IMR-90 (cell line): Measurements from ENCODE around the gene GPX4. TPM values are rescaled to one million over a fixed set of nuclear protein-coding genes. Genes with fewer than 3 reads are reported as not detected.
A peak's percentile ranks its signal among the peaks of the same experiment; 100 is the strongest.

Experiments
- ATAC-seq: fragments of 200-7000 bp; cut with Tn5 transposase; 2 replicates; pipeline ENCODE4 v1.9.1; 2020; ENCODE audit warnings: low read depth, mild to moderate bottlenecking, moderate library complexity
- BruUV-seq: library from RNA; stranded (reverse); fragments of 400-500 nt; replicated peaks from 2 replicates; lab custom pipeline; 2021; lab: Mats Ljungman, UMichigan
- CTCF ChIA-PET: fragments of 300-600 bp; formaldehyde crosslinking; extraction: SDS; loops from one replicate; lab custom pipeline; 2021; ENCODE audit warnings: antibody characterized with exemption; lab: Yijun Ruan, JAX
- POLR2A ChIA-PET: fragments of 300-600 bp; sonication (Branson Sonifier 250); formaldehyde crosslinking; loops from one replicate; lab custom pipeline; 2022; ENCODE audit warnings: antibody characterized with exemption; ENCODE audit not compliant: unreplicated experiment; lab: Charles Lee
- DNase-seq: peaks from one replicate; pipeline ENCODE4 v3.0.0; 2013
- H2AFZ ChIP-seq: replicated peaks from 2 replicates; pipeline ENCODE3; 2013; ENCODE audit warnings: low read length, mild to moderate bottlenecking; ENCODE audit not compliant: poor library complexity
- H2AK5ac ChIP-seq: 2 replicates; pipeline ENCODE4 v1.6.1; 2013; ENCODE audit warnings: low read depth, low read length, inconsistent platforms
- H2AK9ac ChIP-seq: replicated peaks from 2 replicates; pipeline ENCODE3; 2013; ENCODE audit warnings: mild to moderate bottlenecking, low read depth, low read length, moderate library complexity; ENCODE audit not compliant: poor library complexity
- H2BK120ac ChIP-seq: 2 replicates; pipeline ENCODE4 v1.6.1; 2013; ENCODE audit warnings: low read depth, low read length, inconsistent platforms
- H2BK15ac ChIP-seq: 3 replicates; pipeline ENCODE4 v1.6.1; 2013; ENCODE audit warnings: low read depth, low read length, inconsistent platforms
- H2BK20ac ChIP-seq: 2 replicates; pipeline ENCODE4 v1.6.1; 2013; ENCODE audit warnings: low read depth, mild to moderate bottlenecking, inconsistent platforms, low read length, moderate library complexity
- H2BK5ac ChIP-seq: 2 replicates; pipeline ENCODE4 v1.6.1; 2013; ENCODE audit warnings: mild to moderate bottlenecking, low read depth, low read length, inconsistent platforms; ENCODE audit not compliant: poor library complexity, severe bottlenecking
- H3K14ac ChIP-seq: replicated peaks from 2 replicates; pipeline ENCODE4 v1.6.1; 2013; ENCODE audit warnings: low read depth, low read length, inconsistent platforms
- H3K18ac ChIP-seq: 2 replicates; pipeline ENCODE4 v1.6.1; 2013; ENCODE audit warnings: low read depth, low read length, control low read depth
- H3K23ac ChIP-seq: 2 replicates; pipeline ENCODE4 v1.6.1; 2013; ENCODE audit warnings: low read depth, low read length, inconsistent platforms
- H3K27ac ChIP-seq: 2 replicates; pipeline ENCODE4 v1.5.1; 2013; ENCODE audit warnings: mild to moderate bottlenecking, control low read depth, low read length; ENCODE audit not compliant: insufficient read depth
- H3K27me3 ChIP-seq: 2 replicates; pipeline ENCODE4 v1.6.1; 2013; ENCODE audit warnings: low read length; ENCODE audit not compliant: control insufficient read depth, insufficient read depth
- H3K36me3 ChIP-seq: 2 replicates; pipeline ENCODE4 v1.6.1; 2013; ENCODE audit warnings: low read length, mixed read lengths; ENCODE audit not compliant: control insufficient read depth, insufficient read depth
- H3K4ac ChIP-seq: 2 replicates; pipeline ENCODE4 v1.6.1; 2013; ENCODE audit warnings: low read depth, low read length, inconsistent platforms
- H3K4me1 ChIP-seq: 2 replicates; pipeline ENCODE4 v1.6.1; 2013; ENCODE audit warnings: low read length, mixed read lengths; ENCODE audit not compliant: control insufficient read depth, insufficient read depth
- H3K4me2 ChIP-seq: 2 replicates; pipeline ENCODE4 v1.6.1; 2013; ENCODE audit warnings: low read depth, mild to moderate bottlenecking, control low read depth, low read length, moderate library complexity
- H3K4me3 ChIP-seq: 2 replicates; pipeline ENCODE4 v1.5.1; 2013; ENCODE audit warnings: low read depth, mild to moderate bottlenecking, control low read depth, low read length, moderate library complexity; ENCODE audit not compliant: insufficient read depth
- H3K56ac ChIP-seq: 2 replicates; pipeline ENCODE4 v1.6.1; 2013; ENCODE audit warnings: low read length, inconsistent platforms; ENCODE audit not compliant: insufficient read depth; ENCODE audit errors: extremely low read depth
- H3K79me1 ChIP-seq, 2 experiments: 2 replicates each; pipeline ENCODE4 v1.6.1; 2013; ENCODE audit warnings: low read length in 2 of 2, inconsistent platforms in 1 of 2, low read depth in 1 of 2
- H3K9ac ChIP-seq: 2 replicates; pipeline ENCODE4 v1.6.1; 2013; ENCODE audit warnings: low read depth, low read length, control low read depth
- H3K9me1 ChIP-seq: 2 replicates; pipeline ENCODE4 v1.6.1; 2013; ENCODE audit warnings: low read length, inconsistent platforms; ENCODE audit not compliant: insufficient read depth
- H3K9me3 ChIP-seq: 2 replicates; pipeline ENCODE4 v1.6.1; 2013; ENCODE audit warnings: low read length; ENCODE audit not compliant: control insufficient read depth, insufficient read depth
- H4K20me1 ChIP-seq: 2 replicates; pipeline ENCODE4 v1.6.1; 2013; ENCODE audit warnings: low read length, inconsistent platforms; ENCODE audit not compliant: insufficient read depth
- H4K5ac ChIP-seq: 2 replicates; pipeline ENCODE4 v1.6.1; 2013; ENCODE audit warnings: mild to moderate bottlenecking, low read depth, low read length, control low read depth
- H4K8ac ChIP-seq, 2 experiments: 2 replicates each; pipeline ENCODE4 v1.6.1; 2013; ENCODE audit warnings: low read depth in 2 of 2, low read length in 2 of 2, control low read depth in 1 of 2, inconsistent platforms in 1 of 2
- H4K91ac ChIP-seq: 2 replicates; pipeline ENCODE4 v1.6.1; 2013; ENCODE audit warnings: low read depth, low read length, inconsistent platforms; ENCODE audit not compliant: insufficient read depth
- BHLHE40 ChIP-seq: fragments of 150-350 bp; IDR thresholded peaks from 2 replicates; pipeline ENCODE4 v1.6.1; 2016; ENCODE audit warnings: mild to moderate bottlenecking, low read depth, low read length
- CHD1 ChIP-seq: IDR thresholded peaks from 2 replicates; pipeline ENCODE4 v1.6.1; 2012; ENCODE audit warnings: low read depth, low read length, improper control_type of control experiment
- MAFK ChIP-seq: IDR thresholded peaks from 2 replicates; pipeline ENCODE4 v1.6.1; 2012; ENCODE audit warnings: low read depth, low read length, improper control_type of control experiment
- MAZ ChIP-seq: IDR thresholded peaks from 2 replicates; pipeline ENCODE4 v1.6.1; 2012; ENCODE audit warnings: low read depth, mild to moderate bottlenecking, low read length, improper control_type of control experiment, moderate library complexity, borderline replicate concordance
- MXI1 ChIP-seq: IDR thresholded peaks from 2 replicates; pipeline ENCODE4 v1.6.1; 2012; ENCODE audit warnings: low read depth, mild to moderate bottlenecking, low read length, moderate library complexity, borderline replicate concordance
- NFE2L2 ChIP-seq: fragments of 150-350 bp; IDR thresholded peaks from 2 replicates; pipeline ENCODE4 v1.6.1; 2016; ENCODE audit warnings: low read depth, mild to moderate bottlenecking, low read length
- POLR2A ChIP-seq: IDR thresholded peaks from 2 replicates; pipeline ENCODE4 v1.6.1; 2012; ENCODE audit warnings: mild to moderate bottlenecking, low read depth, low read length
- SMC3 ChIP-seq: fragments of 150-350 bp; IDR thresholded peaks from 2 replicates; pipeline ENCODE4 v1.6.1; 2016; ENCODE audit warnings: low read depth, mild to moderate bottlenecking, antibody characterized with exemption, low read length, moderate library complexity
- WGBS, 2 experiments: methylation state at CpG; one replicate each; pipeline versions ENCODE4 v1.1.5 to v1.1.7; 2013; ENCODE audit warnings: missing lambda C conversion rate in 2 of 2; ENCODE audit not compliant: insufficient read length in 1 of 2; ENCODE audit errors: extremely low coverage in 2 of 2; 5-methylcytosine and 5-hydroxymethylcytosine counted together
- dilution Hi-C: fragments of 300-500 bp; cut with HindIII; formaldehyde crosslinking; loops from one replicate; pipeline ENCODE4 v1.14.3; 2018; ENCODE audit warnings: low sequenced_read_pairs; ENCODE audit not compliant: unreplicated experiment
- in situ Hi-C: fragments of 300-500 bp; cut with MboI; formaldehyde crosslinking; loops from 3 replicates; pipeline ENCODE4 v1.14.3; 2019; ENCODE audit warnings: low sequenced_read_pairs, inconsistent platforms, mixed read lengths
- intact Hi-C: fragments of 100-400 bp; cut with micrococcal nuclease; formaldehyde crosslinking; loops from 2 replicates; pipeline ENCODE4 v1.10.0; 2022
- polyA plus RNA-seq, 3 experiments: library from polyadenylated mRNA; depleted of rRNA; stranded (reverse); fragments of >200 nt; gene quantifications; 2 replicates each; pipeline ENCODE4 v1.2.3, GENCODE V29; 2012; ENCODE audit warnings: low replicate concordance in 1 of 3
- total RNA-seq: library from RNA; depleted of rRNA; stranded (reverse); fragments of >200 nt; gene quantifications from 2 replicates; pipeline ENCODE4 v1.2.3, GENCODE V29; 2012
- TF ChIP-seq, protein P1 (sequence below): conservative IDR thresholded peaks from 2 replicates; pipeline ENCODE4 v1.5.1; 2012; ENCODE audit warnings: mild to moderate bottlenecking, low read depth, low read length, improper control_type of control experiment

Gene GPX4
- total and polyA plus RNA-seq, 2 of the 4 experiments (the other 2 are of a cell fraction) = 357 to 1,083 TPM

- Histone ChIP-seq H2BK15ac (no peak overlapping the region), H2BK20ac (no peak overlapping the region), H3K23ac (no peak overlapping the region), H3K9me3 (no peaks in the 10 kb centered on the region), H3K27ac (no peak overlapping the region), H3K18ac (no peak overlapping the region), H2BK120ac (no peak overlapping the region), H3K4me1 (peaks cover 5% of the 10 kb centered on the region; the same call in 1 of the 2 replicates), H3K9me1 (peaks cover 5% of the 10 kb centered on the region; the same call in 1 of the 2 replicates), H3K4me3 (no peak overlapping the region), H3K4ac (no peak overlapping the region), H4K20me1 (peaks cover 28% of the 10 kb centered on the region), H3K14ac (no peak overlapping the region), H3K36me3 (peaks cover 44% of the 10 kb centered on the region), H3K4me2 (no peak overlapping the region), H4K8ac (no peak overlapping the region), H3K79me1 (peaks cover 3 to 28% of the 10 kb centered on the region in 2 experiments; a peak in 2 of 4 replicates), H2AFZ (no peak overlapping the region), H4K91ac (no peak overlapping the region), H4K5ac (no peak overlapping the region), H3K9ac (no peak overlapping the region), H2AK9ac (peak overlapping the region; percentile 24), H3K27me3 (no peaks in the 10 kb centered on the region), H3K56ac (no peak overlapping the region), H2BK5ac (no peak overlapping the region), H2AK5ac (no peak overlapping the region)
- 95% methylated on average over 23 of the region's 38 CpGs; no CpG with 5 or more reads in 1 of the 2 experiments for WGBS, 2 experiments
- DNase-seq (no peak), ATAC-seq (no peak)
- in situ Hi-C loops = no loop called here
- ChIA-PET CTCF (no interaction called here), POLR2A (interaction anchor here (0.7 kb wide), 1 partner anchor 176 kb away, joined by 3 read pairs; no protein-coding TSS in a partner anchor)
- BruUV-seq = no TSS peak
- TF ChIP-seq MAFK = no peak
- TF ChIP-seq MAZ = no peak
- no peak for TF ChIP-seq NFE2L2
- TF ChIP-seq, protein P1, sequence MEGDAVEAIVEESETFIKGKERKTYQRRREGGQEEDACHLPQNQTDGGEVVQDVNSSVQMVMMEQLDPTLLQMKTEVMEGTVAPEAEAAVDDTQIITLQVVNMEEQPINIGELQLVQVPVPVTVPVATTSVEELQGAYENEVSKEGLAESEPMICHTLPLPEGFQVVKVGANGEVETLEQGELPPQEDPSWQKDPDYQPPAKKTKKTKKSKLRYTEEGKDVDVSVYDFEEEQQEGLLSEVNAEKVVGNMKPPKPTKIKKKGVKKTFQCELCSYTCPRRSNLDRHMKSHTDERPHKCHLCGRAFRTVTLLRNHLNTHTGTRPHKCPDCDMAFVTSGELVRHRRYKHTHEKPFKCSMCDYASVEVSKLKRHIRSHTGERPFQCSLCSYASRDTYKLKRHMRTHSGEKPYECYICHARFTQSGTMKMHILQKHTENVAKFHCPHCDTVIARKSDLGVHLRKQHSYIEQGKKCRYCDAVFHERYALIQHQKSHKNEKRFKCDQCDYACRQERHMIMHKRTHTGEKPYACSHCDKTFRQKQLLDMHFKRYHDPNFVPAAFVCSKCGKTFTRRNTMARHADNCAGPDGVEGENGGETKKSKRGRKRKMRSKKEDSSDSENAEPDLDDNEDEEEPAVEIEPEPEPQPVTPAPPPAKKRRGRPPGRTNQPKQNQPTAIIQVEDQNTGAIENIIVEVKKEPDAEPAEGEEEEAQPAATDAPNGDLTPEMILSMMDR = no peak
- TF ChIP-seq POLR2A = no peak
- no peak for TF ChIP-seq SMC3
- TF ChIP-seq CHD1 = no peak
- no peak for TF ChIP-seq BHLHE40
- TF ChIP-seq MXI1 = no peak
- dilution Hi-C loops = no loop called here
- intact Hi-C loops = no loop called here
These were observed 12.9 kb upstream of the GPX4 start for GRCh38 chr19:1090731-1091543.
